ENCODE measurements around the gene ERLIN1.

Gene ERLIN1

DNA sequence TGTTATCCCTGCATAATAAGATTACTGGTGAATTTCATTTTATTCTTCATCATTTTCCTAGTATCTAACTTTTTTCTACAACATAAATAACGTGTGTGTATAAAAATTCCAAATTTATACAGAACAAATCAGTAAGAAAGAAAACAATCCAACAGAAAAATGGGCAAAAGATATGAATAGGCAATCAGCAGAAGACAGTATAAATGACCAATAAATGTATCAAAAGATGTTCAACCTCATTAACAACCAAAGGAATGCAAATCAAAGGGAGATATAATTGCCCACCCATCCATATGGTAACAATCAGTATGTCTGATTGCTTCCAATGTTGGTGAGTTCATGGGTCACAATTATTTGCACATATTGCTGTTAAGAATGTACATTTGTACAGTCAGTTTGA, 13.5 kb downstream of the ERLIN1 start:
- no peak for DNase-seq (ENCODE audit: low spot score)

DNA sequence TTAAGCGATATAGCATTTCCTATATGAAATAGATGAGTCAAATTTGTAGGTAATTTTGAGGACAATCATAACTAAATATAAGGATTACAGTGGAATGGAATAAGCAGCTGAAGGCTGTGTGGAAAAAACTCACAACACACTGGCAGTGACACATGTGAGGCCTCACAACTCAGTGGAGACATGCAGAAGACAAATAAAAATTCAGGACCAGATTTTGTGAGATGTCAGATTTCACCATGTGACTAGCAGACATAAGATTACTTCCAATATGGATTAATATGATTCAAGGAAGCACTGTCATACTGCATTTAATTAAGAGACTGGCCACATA, 17.6 kb downstream of the ERLIN1 start:
- DNase-seq (ENCODE audit: low spot score): no peak

GRCh38 chr10:100167553-100168312, 18.1 kb downstream of the ERLIN1 start:
- no peak for DNase-seq (ENCODE audit: low spot score)

GRCh38 chr10:100163704-100164621, 21.9 kb downstream of the ERLIN1 start:
- no peak for DNase-seq (ENCODE audit: low spot score)

DNA sequence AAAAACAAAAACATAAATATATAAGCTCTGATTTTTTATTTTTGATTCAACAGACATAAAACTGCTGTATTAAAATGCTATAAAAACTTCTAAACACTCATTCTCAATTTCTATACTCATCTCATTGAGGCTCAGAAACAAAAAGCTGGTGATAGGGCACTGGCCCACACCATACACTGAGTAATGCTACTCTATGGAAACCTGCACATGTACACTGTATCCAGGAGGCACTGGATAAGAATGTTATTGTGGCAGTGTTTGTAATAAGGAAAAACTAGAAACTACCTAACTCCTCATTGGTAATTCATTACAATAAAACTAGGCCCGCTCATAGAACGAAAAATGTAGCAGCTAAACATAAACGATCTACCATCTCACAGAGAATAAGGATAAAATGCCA, 23.1 kb downstream of the ERLIN1 start:
- no peak for DNase-seq (ENCODE audit: low spot score)

DNA sequence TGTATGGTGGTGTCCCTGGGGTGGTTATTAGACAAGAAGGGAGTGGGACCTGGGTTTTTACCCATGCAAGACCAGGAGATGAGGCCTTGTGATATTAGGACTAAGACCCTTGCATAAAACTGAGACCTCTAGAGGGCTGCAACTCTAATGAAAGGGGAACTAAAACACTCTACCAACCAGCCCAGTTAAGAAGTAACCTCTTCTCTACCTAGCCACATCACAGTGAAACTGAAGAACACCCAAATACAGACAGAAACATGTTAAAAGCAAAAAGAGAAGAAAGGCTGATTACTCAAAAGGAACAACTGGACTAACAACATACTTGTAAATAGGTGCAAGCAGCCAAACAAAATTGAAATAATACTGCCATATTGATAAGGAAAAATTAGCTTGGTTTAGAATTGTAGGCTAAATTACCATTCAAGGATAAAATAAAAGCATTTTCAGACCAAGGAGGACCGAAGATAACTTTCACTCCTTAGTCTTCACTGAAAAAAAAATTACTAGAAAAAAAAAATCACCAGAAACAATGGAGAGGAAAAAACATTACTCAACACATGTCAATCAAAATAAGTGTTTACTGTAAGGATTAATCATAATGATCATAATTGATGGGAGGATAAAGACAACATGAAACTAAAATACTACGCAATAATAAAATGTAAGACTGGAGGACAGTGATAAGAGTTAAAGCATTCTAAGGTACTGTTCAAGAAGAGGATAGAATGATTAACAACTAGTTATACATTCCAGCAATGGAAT, 27.6 kb downstream of the ERLIN1 start:
- DNase-seq (ENCODE audit: low spot score): no peak

GRCh38 chr10:100157156-100157555, 28.7 kb downstream of the ERLIN1 start:
- no peak for DNase-seq (ENCODE audit: low spot score)

- no peak for DNase-seq (ENCODE audit: low spot score)
Observed at GRCh38 chr10:100155936-100156335, 29.9 kb downstream of the ERLIN1 start.

DNA sequence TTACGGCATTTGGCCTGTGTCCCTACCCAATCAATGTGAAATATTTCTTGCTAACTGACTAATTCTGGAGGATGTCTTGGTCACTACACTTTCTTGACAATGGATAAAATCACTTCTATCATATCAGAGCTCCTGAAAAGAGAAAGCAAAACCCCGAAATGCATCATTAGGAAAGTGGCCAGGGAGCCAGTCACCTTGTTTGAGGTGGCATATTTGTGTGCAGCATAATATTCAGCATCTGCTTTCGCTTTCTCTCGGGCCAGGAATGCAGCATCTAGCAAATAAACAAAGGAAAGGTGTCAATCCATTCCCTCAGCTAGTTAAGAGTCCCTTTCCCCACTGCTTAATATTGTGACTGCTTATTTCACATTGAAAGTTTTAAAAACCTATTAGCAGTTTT, 31.2 kb downstream of the ERLIN1 start:
- no peak for DNase-seq (ENCODE audit: low spot score)

DNA sequence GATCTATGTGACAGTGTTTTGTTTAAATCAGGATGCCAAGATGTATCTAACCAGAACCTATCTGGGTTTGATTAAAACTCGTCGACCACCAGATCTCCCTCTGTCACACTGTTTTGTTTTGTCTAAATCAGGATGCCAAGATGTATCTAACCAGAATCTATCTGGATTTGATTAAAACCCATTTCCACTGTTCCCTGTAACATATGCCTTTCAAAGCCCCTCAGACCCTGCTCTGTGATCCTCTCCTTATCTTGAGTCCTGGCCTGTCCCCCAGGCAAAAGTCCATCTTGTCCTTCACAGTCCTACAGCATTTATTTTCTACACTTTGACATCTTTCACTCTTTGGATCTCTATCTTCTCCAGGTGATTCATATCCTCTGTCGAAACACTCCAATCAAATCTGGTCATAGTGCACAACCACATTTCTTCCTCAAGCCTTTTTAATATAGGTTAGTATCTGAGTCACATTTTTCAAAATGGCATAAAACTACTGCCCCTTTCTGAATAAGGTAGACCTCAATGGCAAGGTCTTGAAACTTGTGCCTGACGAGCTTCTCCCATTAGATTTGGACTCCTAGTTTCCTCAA, 32.5 kb downstream of the ERLIN1 start:
- no peak for DNase-seq (ENCODE audit: low spot score)

GRCh38 chr10:100151723-100152300, 34.0 kb downstream of the ERLIN1 start:
- no peak for DNase-seq (ENCODE audit: low spot score)

- DNase-seq (ENCODE audit: low spot score): no peak
Observed at GRCh38 chr10:100148353-100149211, 37.2 kb downstream of the ERLIN1 start.

GRCh38 chr10:100146875-100147650, 38.8 kb downstream of the ERLIN1 start:
- no peak for DNase-seq (ENCODE audit: low spot score)

DNA sequence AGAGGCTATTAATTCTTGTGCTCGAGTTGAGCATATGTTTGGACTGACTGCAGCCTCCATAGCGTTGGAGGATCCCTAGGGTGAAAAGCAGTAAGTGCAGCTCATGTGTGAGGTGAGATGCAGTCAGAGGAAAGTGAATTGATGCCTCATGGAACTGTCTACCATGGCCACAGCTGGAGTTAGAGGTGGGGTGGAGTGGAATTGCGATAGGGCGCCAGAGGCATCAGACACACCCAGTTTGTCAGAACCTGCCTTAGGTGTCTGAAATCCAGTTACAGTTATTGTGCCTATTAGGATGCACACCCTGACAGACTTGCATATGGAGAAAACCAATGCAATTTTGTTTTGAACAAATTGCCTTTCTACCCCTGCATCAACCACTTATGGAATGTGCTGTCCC, 39.4 kb downstream of the ERLIN1 start:
- no peak for DNase-seq (ENCODE audit: low spot score)

- no peak for DNase-seq (ENCODE audit: low spot score)
Observed at GRCh38 chr10:100143756-100144155, 42.1 kb downstream of the ERLIN1 start.

- DNase-seq (ENCODE audit: low spot score): no peak
Observed at GRCh38 chr10:100141446-100142087, 44.3 kb downstream of the ERLIN1 start.

DNA sequence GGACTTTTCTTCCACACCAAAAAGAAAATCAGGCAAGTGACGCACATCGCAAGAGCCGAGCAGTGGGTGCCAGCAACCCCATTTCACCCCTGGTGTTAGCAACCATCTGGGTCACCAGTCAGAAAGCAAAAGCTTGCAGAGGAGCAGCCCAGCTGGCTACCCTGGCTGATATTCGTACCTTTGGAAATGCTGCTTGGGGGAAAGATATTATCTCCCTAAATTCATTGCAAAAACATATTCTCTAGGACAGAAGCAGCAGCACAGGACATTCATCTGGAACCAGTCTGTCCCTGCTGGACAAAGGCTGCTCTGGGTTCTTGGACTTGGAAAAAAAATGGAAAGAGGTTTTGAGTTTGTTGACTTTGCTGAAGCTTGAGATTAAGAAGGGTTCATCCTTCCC, 45.8 kb downstream of the ERLIN1 start:
- no peak for DNase-seq (ENCODE audit: low spot score)

GRCh38 chr10:100138921-100139496, 46.8 kb downstream of the ERLIN1 start:
- DNase-seq (ENCODE audit: low spot score): no peak

DNA sequence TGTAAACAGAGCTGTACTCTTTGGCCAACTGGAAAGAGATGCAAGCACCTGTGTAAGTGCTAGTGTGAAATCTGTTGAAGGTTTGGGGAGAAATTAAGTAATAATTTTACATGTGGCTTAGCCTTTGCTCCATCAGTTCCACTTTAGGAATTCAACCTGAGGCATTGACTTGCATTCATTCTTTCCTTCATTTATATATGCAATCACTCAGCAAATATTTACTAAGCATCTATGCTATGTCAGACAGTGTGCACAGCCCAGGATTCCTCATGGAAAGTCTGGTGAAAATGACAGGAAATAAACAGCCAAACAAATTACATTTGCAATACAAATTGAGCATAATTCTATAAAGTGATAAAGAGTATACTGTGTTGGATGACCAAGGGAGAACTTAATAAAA, 50.3 kb downstream of the ERLIN1 start:
- DNase-seq (ENCODE audit: low spot score): no peak

Measured in HuH-7.5 (cell line).